PC-3 (cell line): ENCODE results near the gene ASIP. TPM values are rescaled to one million over a fixed set of nuclear protein-coding genes. Genes with fewer than 3 reads are reported as not detected.

Experiments
- ATAC-seq: fragments of 200-7000 bp; cut with Tn5 transposase; 2 replicates; pipeline ENCODE4 v1.9.1; 2020; ENCODE audit warnings: mild to moderate bottlenecking, moderate library complexity
- BruUV-seq: library from RNA; stranded (reverse); fragments of 400-500 nt; replicated peaks from 2 replicates; lab custom pipeline; 2021; lab: Mats Ljungman, UMichigan
- CTCF ChIA-PET: fragments of 300-600 bp; sonication (Branson Sonifier 250); formaldehyde crosslinking; loops from one replicate; lab custom pipeline; 2022; ENCODE audit warnings: antibody characterized with exemption; lab: Charles Lee
- POLR2A ChIA-PET: fragments of 300-600 bp; sonication (Branson Sonifier 250); formaldehyde crosslinking; loops from one replicate; lab custom pipeline; 2022; ENCODE audit warnings: antibody characterized with exemption; ENCODE audit not compliant: unreplicated experiment; lab: Charles Lee
- DNase-seq: peaks from one replicate; pipeline ENCODE4 v3.0.0-alpha.2; 2015
- H2AFZ ChIP-seq: fragments of 300-600 bp; sonication (generic); 2 replicates; pipeline ENCODE4 v1.6.0; 2016; ENCODE audit warnings: antibody characterized with exemption, low read length
- H3F3A ChIP-seq: fragments of 300-600 bp; sonication (generic); one replicate; pipeline ENCODE4 v1.6.0; 2017; ENCODE audit warnings: antibody characterized with exemption, low read length, control low read depth, mild to moderate bottlenecking; ENCODE audit not compliant: unreplicated experiment
- H3K27ac ChIP-seq: fragments of 300-600 bp; sonication (generic); 2 replicates; pipeline ENCODE4 v1.5.1; 2016; ENCODE audit warnings: mild to moderate bottlenecking, low read length
- H3K27me3 ChIP-seq: fragments of 300-600 bp; sonication (generic); 2 replicates; pipeline ENCODE4 v1.6.1; 2016; ENCODE audit warnings: low read length, mixed read lengths
- H3K36me3 ChIP-seq: fragments of 300-600 bp; sonication (generic); 2 replicates; pipeline ENCODE4 v1.6.1; 2016; ENCODE audit warnings: low read depth, mixed run types, low read length, mixed read lengths
- H3K4me1 ChIP-seq: fragments of 300-600 bp; sonication (generic); 2 replicates; pipeline ENCODE4 v1.5.1; 2016; ENCODE audit warnings: low read length; ENCODE audit not compliant: insufficient read depth
- H3K4me2 ChIP-seq: fragments of 300-600 bp; sonication (generic); 2 replicates; pipeline ENCODE4 v1.6.0; 2016; ENCODE audit warnings: low read length
- H3K4me3 ChIP-seq: fragments of 300-600 bp; sonication (generic); 2 replicates; pipeline ENCODE4 v1.5.1; 2016; ENCODE audit warnings: mild to moderate bottlenecking, low read length, mixed read lengths
- H3K79me2 ChIP-seq: fragments of 300-600 bp; sonication (generic); 2 replicates; pipeline ENCODE4 v1.6.1; 2017; ENCODE audit warnings: low read length, mixed read lengths
- H3K9ac ChIP-seq: fragments of 300-600 bp; sonication (generic); 2 replicates; pipeline ENCODE4 v1.6.0; 2016; ENCODE audit warnings: mild to moderate bottlenecking, low read length
- H3K9me2 ChIP-seq: fragments of 300-600 bp; sonication (generic); replicated peaks from 2 replicates; pipeline ENCODE4 v1.6.1; 2016; ENCODE audit warnings: mixed run types, low read length, mixed read lengths
- H3K9me3 ChIP-seq: fragments of 300-600 bp; sonication (generic); 2 replicates; pipeline ENCODE4 v1.6.1; 2016; ENCODE audit warnings: low read length, mixed read lengths
- H4K20me1 ChIP-seq: fragments of 300-600 bp; sonication (generic); 2 replicates; pipeline ENCODE4 v1.6.1; 2016; ENCODE audit warnings: low read length, mixed read lengths
- EZH2 ChIP-seq: fragments of 300-600 bp; sonication (generic); IDR thresholded peaks from one replicate; pipeline ENCODE4 v1.6.1; 2017; ENCODE audit warnings: antibody characterized with exemption, mild to moderate bottlenecking, low read length; ENCODE audit not compliant: unreplicated experiment
- EZH2phosphoT487 ChIP-seq: fragments of 300-600 bp; sonication (generic); IDR thresholded peaks from 2 replicates; pipeline ENCODE4 v1.6.1; 2018; ENCODE audit warnings: mild to moderate bottlenecking, antibody characterized with exemption, low read length, borderline replicate concordance
- intact Hi-C: fragments of 100-400 bp; cut with micrococcal nuclease; formaldehyde crosslinking; loops from 2 replicates; pipeline ENCODE4 v1.9.0; 2023
- total RNA-seq: library from RNA; depleted of rRNA; stranded (reverse); fragments of >200 nt; gene quantifications from 2 replicates; pipeline ENCODE4 v1.2.3, GENCODE V29; 2014
- TF ChIP-seq, protein P1 (sequence below): fragments of 300-600 bp; sonication (generic); conservative IDR thresholded peaks from 2 replicates; pipeline ENCODE4 v1.5.1; 2017; ENCODE audit warnings: antibody characterized with exemption, low read depth, mild to moderate bottlenecking, low read length

Gene ASIP
- total RNA-seq, 1 experiment from 2014 or later, result not detected

DNA sequence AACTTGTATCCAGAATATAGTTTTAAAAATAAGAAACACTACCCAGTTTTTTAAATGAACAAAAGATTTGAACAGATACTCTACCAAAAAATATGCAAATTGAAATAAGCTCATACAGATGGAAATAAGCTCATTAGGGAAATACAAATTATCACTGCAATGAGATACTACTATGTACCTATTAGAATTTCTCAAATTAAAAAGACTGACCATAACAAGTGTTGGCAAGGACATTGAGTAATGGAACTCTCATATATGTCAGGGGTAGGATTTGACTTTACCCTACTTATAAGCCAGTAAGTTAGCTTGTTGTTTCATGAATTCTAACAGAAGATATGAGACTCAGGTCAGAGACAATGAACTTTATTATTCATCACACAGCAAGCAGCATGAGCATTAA lies 9.6 kb upstream of the ASIP start:
- BruUV-seq, result no TSS peak
- Histone ChIP-seq H3K9me3 (no peaks in the 10 kb centered on the region), H3K4me2 (no peak overlapping the region), H3K27ac (no peak overlapping the region), H2AFZ (no peak overlapping the region), H3K4me1 (no peaks in the 10 kb centered on the region), H3K27me3 (no peaks in the 10 kb centered on the region), H3K4me3 (no peak overlapping the region), H3K79me2 (no peaks in the 10 kb centered on the region), H3K9me2 (no peaks in the 10 kb centered on the region), H3F3A (no peaks in the 10 kb centered on the region), H3K9ac (no peak overlapping the region), H4K20me1 (no peaks in the 10 kb centered on the region), H3K36me3 (no peaks in the 10 kb centered on the region)
- TF ChIP-seq EZH2 (no peak), EZH2phosphoT487 (no peak)
- TF ChIP-seq, protein P1, sequence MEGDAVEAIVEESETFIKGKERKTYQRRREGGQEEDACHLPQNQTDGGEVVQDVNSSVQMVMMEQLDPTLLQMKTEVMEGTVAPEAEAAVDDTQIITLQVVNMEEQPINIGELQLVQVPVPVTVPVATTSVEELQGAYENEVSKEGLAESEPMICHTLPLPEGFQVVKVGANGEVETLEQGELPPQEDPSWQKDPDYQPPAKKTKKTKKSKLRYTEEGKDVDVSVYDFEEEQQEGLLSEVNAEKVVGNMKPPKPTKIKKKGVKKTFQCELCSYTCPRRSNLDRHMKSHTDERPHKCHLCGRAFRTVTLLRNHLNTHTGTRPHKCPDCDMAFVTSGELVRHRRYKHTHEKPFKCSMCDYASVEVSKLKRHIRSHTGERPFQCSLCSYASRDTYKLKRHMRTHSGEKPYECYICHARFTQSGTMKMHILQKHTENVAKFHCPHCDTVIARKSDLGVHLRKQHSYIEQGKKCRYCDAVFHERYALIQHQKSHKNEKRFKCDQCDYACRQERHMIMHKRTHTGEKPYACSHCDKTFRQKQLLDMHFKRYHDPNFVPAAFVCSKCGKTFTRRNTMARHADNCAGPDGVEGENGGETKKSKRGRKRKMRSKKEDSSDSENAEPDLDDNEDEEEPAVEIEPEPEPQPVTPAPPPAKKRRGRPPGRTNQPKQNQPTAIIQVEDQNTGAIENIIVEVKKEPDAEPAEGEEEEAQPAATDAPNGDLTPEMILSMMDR, result no peak
- ChIA-PET CTCF (no interaction called here), POLR2A (no interaction called here)
- no peak for ATAC-seq
- intact Hi-C loops, result no loop called here
- no peak for DNase-seq

DNA sequence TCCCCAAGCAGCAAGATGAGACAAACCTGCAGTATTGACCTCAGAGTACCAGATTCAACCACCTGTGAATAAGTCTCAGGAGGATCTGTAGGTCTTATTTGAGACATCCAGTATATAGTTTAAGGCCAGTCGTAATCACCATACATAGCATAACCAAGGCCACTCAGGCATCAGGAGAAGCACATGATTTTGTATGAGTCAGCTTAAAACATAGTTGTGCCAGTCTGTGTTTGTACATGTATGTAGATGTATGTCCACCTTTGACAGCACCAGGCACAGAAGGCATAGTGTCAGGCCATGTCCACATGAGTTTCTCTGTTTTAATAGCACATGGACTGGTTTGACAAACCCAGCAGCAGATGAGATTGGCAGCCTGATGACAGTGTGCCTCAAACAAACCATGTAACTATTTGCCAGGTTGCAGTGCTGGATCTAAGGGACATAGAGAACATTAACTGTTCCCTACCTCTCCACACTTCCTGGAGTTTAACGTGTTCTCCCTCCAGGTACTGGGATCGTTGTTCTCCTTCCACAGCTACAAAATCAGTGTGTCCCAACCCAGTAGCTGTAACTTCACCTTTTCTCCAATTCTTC lies 8.6 kb upstream of the ASIP start:
- Histone ChIP-seq H2AFZ (no peak overlapping the region), H3K4me2 (no peak overlapping the region), H3K9me2 (no peaks in the 10 kb centered on the region), H3K27ac (no peak overlapping the region), H3K4me1 (no peaks in the 10 kb centered on the region), H3K27me3 (no peaks in the 10 kb centered on the region), H3K9ac (no peak overlapping the region), H3F3A (no peaks in the 10 kb centered on the region), H4K20me1 (no peaks in the 10 kb centered on the region), H3K36me3 (no peaks in the 10 kb centered on the region), H3K4me3 (no peak overlapping the region), H3K79me2 (no peaks in the 10 kb centered on the region), H3K9me3 (no peaks in the 10 kb centered on the region)
- POLR2A ChIA-PET, result interaction anchor here (0.6 kb wide), 1 partner anchor 16 kb away, joined by 6 read pairs; no protein-coding TSS in a partner anchor
- intact Hi-C loops, result no loop called here
- ATAC-seq (no peak), DNase-seq (no peak)
- no peak for TF ChIP-seq EZH2phosphoT487
- no peak for TF ChIP-seq EZH2
- TF ChIP-seq, protein P1, result no peak
- CTCF ChIA-PET, result no interaction called here
- BruUV-seq, result no TSS peak

DNA sequence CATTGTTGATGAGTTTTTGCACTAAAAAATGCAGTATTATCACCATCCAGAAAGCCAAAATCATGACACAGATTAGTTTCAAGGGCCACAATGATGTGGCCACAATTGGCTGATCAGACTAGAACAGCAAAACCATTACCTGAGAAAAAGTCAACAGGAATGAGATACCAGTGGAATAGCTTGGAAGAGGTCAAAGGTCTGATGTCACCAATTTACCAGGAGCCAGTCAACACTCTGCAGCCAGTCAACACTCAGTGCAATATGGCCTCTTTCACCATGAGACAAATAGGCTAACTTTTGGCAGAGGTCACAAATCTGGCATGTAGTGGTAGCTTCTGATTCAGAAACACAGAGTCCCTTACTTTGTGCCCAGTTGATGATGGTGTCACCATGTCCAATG lies 7.5 kb upstream of the ASIP start:
- Histone ChIP-seq H3K4me1 (no peaks in the 10 kb centered on the region), H2AFZ (no peak overlapping the region), H3K36me3 (no peaks in the 10 kb centered on the region), H3K9me2 (no peaks in the 10 kb centered on the region), H3K79me2 (no peaks in the 10 kb centered on the region), H3K27me3 (0 out of 2 replicates have a peak, but pooled peaks cover 5% of the 10 kb centered on the region), H3K9ac (no peak overlapping the region), H3K4me2 (no peak overlapping the region), H4K20me1 (no peaks in the 10 kb centered on the region), H3F3A (no peaks in the 10 kb centered on the region), H3K9me3 (0 out of 2 replicates have a peak, but pooled peaks cover 3% of the 10 kb centered on the region), H3K27ac (no peak overlapping the region), H3K4me3 (no peak overlapping the region)
- POLR2A ChIA-PET, result no interaction called here
- BruUV-seq, result no TSS peak
- CTCF ChIA-PET, result no interaction called here
- intact Hi-C loops, result no loop called here
- TF ChIP-seq, protein P1, result no peak
- TF ChIP-seq EZH2 (no peak), EZH2phosphoT487 (no peak)
- ATAC-seq, result no peak
- DNase-seq, result no peak
